K562 (cell line): ENCODE measurements around the gene NBEA. TPM values are rescaled to one million over a fixed set of nuclear protein-coding genes. Genes with fewer than 3 reads are reported as not detected.

ENCODE experiments used
- ATAC-seq: fragments of 200-7000 bp; cut with Tn5 transposase; 3 replicates; pipeline ENCODE4 v1.9.1; 2020; ENCODE audit warnings: moderate library complexity
- BruUV-seq: library from RNA; stranded (reverse); fragments of 400-500 nt; replicated peaks from 2 replicates; lab custom pipeline; 2021; lab: Mats Ljungman, UMichigan
- CTCF ChIA-PET: fragments of 300-600 bp; formaldehyde crosslinking; extraction: SDS; loops from one replicate; lab custom pipeline; 2021; ENCODE audit warnings: low intra/inter-chr PET ratio; lab: Yijun Ruan, JAX
- POLR2A ChIA-PET: fragments of 300-600, 350-650 bp; sonication (Branson Sonifier 250); formaldehyde crosslinking; extraction: SDS; loops from one replicate; lab custom pipeline; 2021; ENCODE audit warnings: antibody characterized with exemption, inconsistent platforms; lab: Yijun Ruan, JAX
- DNase-seq, 4 experiments: peaks; one replicate each; pipeline versions ENCODE4 v3.0.0 to v3.0.0-alpha.2; 2011 to 2018; ENCODE audit warnings: low spot score in 3 of 4, mixed read lengths in 3 of 4; ENCODE audit errors: extremely low read depth in 1 of 4
- FAIRE-seq: peaks from 2 replicates; lab custom pipeline; 2011; peaks lifted over from hg19 to GRCh38; lab: Jason Lieb, UNC
- H2AFZ ChIP-seq: 2 replicates; pipeline ENCODE4 v1.6.0; 2011; ENCODE audit warnings: low read depth, low read length, control low read depth, inconsistent platforms
- H3K27ac ChIP-seq: fragments of 200-600 bp; 3 replicates; pipeline ENCODE4 v1.8.0; 2011; ENCODE audit warnings: low read depth, mild to moderate bottlenecking, control low read depth, inconsistent platforms, low read length, moderate library complexity, mixed read lengths; ENCODE audit errors: extremely low read depth
- H3K27me3 ChIP-seq, 2 experiments: fragments of 300-600 bp in 1 of 2; 2 replicates in 1 of 2; 3 replicates in 1 of 2; pipeline versions ENCODE4 v1.6.0 to v1.8.0; 2011; ENCODE audit warnings: inconsistent platforms in 2 of 2, low read length in 2 of 2, mild to moderate bottlenecking in 1 of 2, mixed read lengths in 1 of 2, moderate library complexity in 1 of 2; ENCODE audit not compliant: control insufficient read depth in 2 of 2, insufficient read depth in 2 of 2
- H3K36me3 ChIP-seq: fragments of 300-600 bp; 3 replicates; pipeline ENCODE4 v1.8.0; 2011; ENCODE audit warnings: mild to moderate bottlenecking, low read length, inconsistent platforms; ENCODE audit not compliant: control insufficient read depth, insufficient read depth
- H3K4me1 ChIP-seq, 2 experiments: fragments of 200-600 bp in 1 of 2; replicated peaks in 1 of 2; 2 replicates in 1 of 2; 3 replicates in 1 of 2; pipeline versions ENCODE4 v1.5.1 to v1.8.0; 2011; ENCODE audit warnings: inconsistent platforms in 2 of 2, low read length in 2 of 2, mild to moderate bottlenecking in 1 of 2, mixed read lengths in 1 of 2, moderate library complexity in 1 of 2; ENCODE audit not compliant: control insufficient read depth in 2 of 2, insufficient read depth in 2 of 2
- H3K4me2 ChIP-seq: 2 replicates; pipeline ENCODE4 v1.6.1; 2011; ENCODE audit warnings: low read length, control low read depth, inconsistent platforms, mixed read lengths; ENCODE audit not compliant: insufficient read depth
- H3K4me3 ChIP-seq: fragments of 200-600 bp; sonication (generic), shearing (Covaris generic); 2 replicates; pipeline ENCODE4 v1.5.1; 2016; ENCODE audit warnings: control low read depth, inconsistent platforms
- H3K79me2 ChIP-seq: fragments of 200-600 bp; 3 replicates; pipeline ENCODE4 v1.8.0; 2011; ENCODE audit warnings: low read length, inconsistent platforms; ENCODE audit not compliant: control insufficient read depth, insufficient read depth
- H3K9ac ChIP-seq, 2 experiments: 2 replicates each; pipeline versions ENCODE4 v1.6.0 to v1.6.1; 2011; ENCODE audit warnings: low read depth in 2 of 2, low read length in 2 of 2, control low read depth in 1 of 2, inconsistent platforms in 1 of 2, mild to moderate bottlenecking in 1 of 2, mixed read lengths in 1 of 2; ENCODE audit not compliant: insufficient read depth in 1 of 2
- H3K9me1 ChIP-seq: one replicate; pipeline ENCODE4 v1.6.0; 2011; ENCODE audit warnings: inconsistent platforms, mild to moderate bottlenecking, low read length, moderate library complexity; ENCODE audit not compliant: control insufficient read depth, insufficient read depth
- H3K9me3 ChIP-seq: replicated peaks from 2 replicates; pipeline ENCODE4 v1.5.1; 2011; ENCODE audit warnings: low read depth, low read length, inconsistent platforms; ENCODE audit not compliant: control insufficient read depth, insufficient read depth
- H4K20me1 ChIP-seq: replicated peaks from 2 replicates; pipeline ENCODE4 v1.6.1; 2011; ENCODE audit warnings: low read length, inconsistent platforms, mixed read lengths; ENCODE audit not compliant: control insufficient read depth, insufficient read depth
- NCOR1 ChIP-seq: fragments of 450-650 bp; IDR thresholded peaks from 2 replicates; pipeline ENCODE4 v1.6.1; 2016; ENCODE audit warnings: mild to moderate bottlenecking, moderate library complexity
- RBM17 ChIP-seq: fragments of 200-400 bp; formaldehyde crosslinking; IDR thresholded peaks from 2 replicates; pipeline ENCODE4 v1.6.1; 2017; ENCODE audit warnings: low read depth, mild to moderate bottlenecking, low read length, borderline replicate concordance
- TSC22D4 ChIP-seq: fragments of 450-650 bp; IDR thresholded peaks from 2 replicates; pipeline ENCODE4 v1.6.1; 2016; ENCODE audit warnings: missing genetic modification characterization, missing biosample characterization, control low read depth
- ZNF57 ChIP-seq: fragments of 450-650 bp; formaldehyde crosslinking; IDR thresholded peaks from 2 replicates; pipeline ENCODE4 v1.4.0; 2020; ENCODE audit warnings: mild to moderate bottlenecking, moderate library complexity
- WGBS: fragments of 100-300 bp; shearing (Covaris generic); methylation state at CpG from one replicate; pipeline ENCODE4 v1.1.6; 2016; ENCODE audit warnings: low coverage, mixed read lengths; ENCODE audit not compliant: insufficient coverage; ENCODE audit errors: missing lambda C conversion rate; 5-methylcytosine and 5-hydroxymethylcytosine counted together
- in situ Hi-C: fragments of 300-500 bp; cut with MboI; formaldehyde crosslinking; loops from 4 replicates; pipeline ENCODE4 v1.15.0; 2018; ENCODE audit warnings: inconsistent platforms, mixed read lengths
- intact Hi-C: fragments of 100-400 bp; cut with micrococcal nuclease; formaldehyde crosslinking; loops from 2 replicates; pipeline ENCODE4 v1.14.2; 2022
- polyA plus RNA-seq, 8 experiments: library from polyadenylated mRNA; depleted of rRNA in 4 of 8; stranded (reverse) in 5 of 8; unstranded in 3 of 8; fragments of >200 nt; fragmentation: Nextera tagmentation in 2 of 8; fragmentation: Illumina TruSeq in 1 of 8; extraction: Ambion mirVana in 2 of 8; extraction: Trizol in 1 of 8; gene quantifications; 2 replicates each; pipeline versions ENCODE4 v1.2.1 to v1.2.3, GENCODE V29; 2011 to 2014; ENCODE audit warnings: inconsistent platforms in 1 of 8, missing spikeins in 1 of 8
- total RNA-seq, 7 experiments: library from RNA; depleted of rRNA in 6 of 7; stranded (reverse); fragments of >200 nt in 6 of 7; fragmentation: Illumina TruSeq in 2 of 7; extraction: Trizol in 2 of 7; gene quantifications; 2 replicates each; pipeline versions ENCODE4 v1.2.1 to v1.2.3, GENCODE V29; 2011 to 2021; ENCODE audit warnings: low replicate concordance in 1 of 7

Gene NBEA
- total and polyA plus RNA-seq, 9 of the 15 experiments (the other 6 are each of a cell fraction or from before 2014, with no cell fraction given), result 0.03 to 0.94 (median 0.05) TPM; not detected in 2

DNA sequence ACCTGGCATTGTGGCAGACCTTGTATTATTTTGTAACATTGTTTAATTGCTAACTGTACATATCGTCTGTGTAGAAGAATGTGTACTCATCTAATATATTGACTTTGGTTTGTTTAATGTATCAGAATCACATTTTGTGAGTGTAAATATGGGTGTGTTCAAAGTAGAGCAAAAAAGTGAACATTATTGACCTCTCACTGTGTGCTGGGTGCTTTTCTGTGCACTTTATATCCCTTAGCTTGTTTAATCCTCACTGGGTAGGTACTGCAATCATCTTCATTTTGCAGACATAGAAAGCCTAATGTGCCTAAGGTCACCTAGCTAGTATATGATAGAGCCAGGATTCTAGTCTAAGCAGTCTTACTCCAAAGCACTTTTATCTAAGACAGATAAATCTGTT, 289.4 kb downstream of the NBEA start:
- Histone ChIP-seq H3K79me2 (no peaks in the 10 kb centered on the region), H3K36me3 (no peaks in the 10 kb centered on the region), H3K9ac (no peak overlapping the region), H3K9me3 (no peaks in the 10 kb centered on the region), H3K4me2 (no peak overlapping the region), H4K20me1 (no peaks in the 10 kb centered on the region), H3K4me3 (no peak overlapping the region), H3K27me3 (no peaks in the 10 kb centered on the region), H3K4me1 (no peaks in the 10 kb centered on the region), H3K9me1 (no peaks in the 10 kb centered on the region), H2AFZ (no peak overlapping the region), H3K27ac (no peak overlapping the region)
- no peak for ATAC-seq
- TF ChIP-seq TSC22D4 (tag) (no peak), RBM17 (no peak)
- no peak for FAIRE-seq
- DNase-seq, result no peak
- ChIA-PET CTCF (no interaction called here), POLR2A (no interaction called here)
- WGBS, result 0% methylated on average over 1 of the region's 1 CpG
- intact Hi-C loops (no loop called here), in situ Hi-C loops (no loop called here)
- no TSS peak for BruUV-seq

DNA sequence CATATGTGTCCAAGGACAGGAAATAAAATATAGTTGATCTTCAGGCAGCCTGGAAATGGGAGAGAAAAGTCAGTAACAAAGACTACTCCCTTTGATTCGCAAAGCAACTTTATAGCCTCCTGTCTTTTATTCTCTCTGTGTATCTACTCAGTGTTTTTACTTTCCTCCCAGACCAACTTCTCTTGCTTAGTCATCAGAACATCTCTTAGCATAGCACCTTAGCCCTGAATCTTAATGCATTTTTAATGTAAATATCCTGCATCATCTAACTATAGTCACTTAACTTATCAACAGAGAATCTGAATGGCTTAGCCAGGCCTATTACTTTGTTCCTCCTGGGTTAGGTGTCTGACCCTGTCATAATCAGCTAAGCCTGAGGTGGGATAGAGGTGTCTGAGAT, 296.2 kb downstream of the NBEA start:
- Histone ChIP-seq H2AFZ (no peak overlapping the region), H4K20me1 (no peaks in the 10 kb centered on the region), H3K9me3 (no peaks in the 10 kb centered on the region), H3K36me3 (no peaks in the 10 kb centered on the region), H3K9me1 (no peaks in the 10 kb centered on the region), H3K27me3 (no peaks in the 10 kb centered on the region), H3K4me1 (no peaks in the 10 kb centered on the region), H3K79me2 (no peaks in the 10 kb centered on the region), H3K9ac (no peak overlapping the region), H3K27ac (no peak overlapping the region), H3K4me3 (no peak overlapping the region), H3K4me2 (no peak overlapping the region)
- TF ChIP-seq NCOR1 (no peak), ZNF57 (CRISPR knock-in tag) (no peak)
- in situ Hi-C loops, result no loop called here
- POLR2A ChIA-PET, result no interaction called here
- FAIRE-seq (no peak), DNase-seq (no peak), ATAC-seq (no peak)
- 0% methylated on average over 1 of the region's 1 CpG for WGBS
- no TSS peak for BruUV-seq
- intact Hi-C loops, result no loop called here
- CTCF ChIA-PET, result no interaction called here
